NCI-H2081 (cell line): ENCODE data around the gene MVK.

Experiments used
- DNase-seq, 2 experiments: peaks; one replicate each; lab custom pipeline; 2025; lab: John Stamatoyannopoulos, UW

MVK gene

DNA sequence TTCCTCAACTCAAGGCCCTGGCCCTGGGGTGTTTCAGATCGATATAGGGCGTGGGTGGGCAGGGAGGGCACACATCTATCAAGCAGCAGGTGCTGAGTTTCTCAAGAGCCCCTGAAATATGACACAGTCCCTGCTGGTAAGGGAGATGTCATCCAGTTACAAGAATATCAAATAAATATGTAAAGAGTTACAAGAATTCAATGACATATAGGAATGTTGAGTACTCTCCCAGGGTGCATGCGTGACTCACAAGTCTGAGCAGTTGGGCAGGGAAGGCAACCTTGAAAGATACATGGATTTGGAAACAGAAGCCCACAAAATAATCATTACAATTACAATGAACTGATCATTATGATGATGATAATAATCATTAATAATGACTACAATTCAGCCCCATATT lies 35.2 kb downstream of the MVK start:
- DNase-seq: no peak

DNA sequence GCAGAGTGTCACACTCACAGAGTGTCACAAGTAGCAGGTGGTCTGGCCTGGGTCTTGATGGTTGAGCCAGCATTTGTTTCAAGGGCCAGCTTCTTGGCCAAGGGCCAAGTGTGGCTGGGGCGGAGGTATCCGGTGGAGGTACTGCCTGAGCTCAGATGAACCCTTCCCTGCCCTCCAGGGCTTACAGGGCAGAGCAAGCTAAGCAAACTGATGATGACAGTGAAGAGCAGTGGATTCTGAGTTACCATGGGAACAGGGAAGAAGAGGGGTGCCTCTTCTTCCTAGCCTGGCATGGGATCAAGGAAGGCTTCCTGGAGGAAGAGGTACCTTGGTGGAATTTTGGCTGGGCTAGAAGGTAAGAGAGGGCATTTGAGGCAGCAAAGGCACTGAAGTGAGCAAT lies 35.7 kb downstream of the MVK start:
- no peak for DNase-seq

DNA sequence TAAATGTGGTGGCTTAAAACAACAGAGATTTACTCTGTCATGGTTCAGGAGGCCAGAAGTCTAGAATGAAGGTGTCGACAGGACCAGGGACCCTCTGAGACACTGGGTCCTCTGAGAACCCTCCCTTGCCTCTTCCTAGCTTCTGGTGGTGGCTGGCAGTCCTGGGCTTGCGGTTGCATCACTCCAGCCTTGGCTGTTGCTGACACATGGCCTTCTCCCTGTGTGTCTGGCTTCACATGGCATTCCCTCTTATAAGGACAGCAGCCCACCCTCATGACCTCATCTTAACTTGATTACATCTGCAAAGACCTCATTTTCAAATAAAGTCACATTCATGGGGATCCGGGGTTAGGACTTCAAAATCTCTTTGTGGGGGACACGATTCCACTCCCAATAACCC lies 36.9 kb downstream of the MVK start:
- DNase-seq: no peak

DNA sequence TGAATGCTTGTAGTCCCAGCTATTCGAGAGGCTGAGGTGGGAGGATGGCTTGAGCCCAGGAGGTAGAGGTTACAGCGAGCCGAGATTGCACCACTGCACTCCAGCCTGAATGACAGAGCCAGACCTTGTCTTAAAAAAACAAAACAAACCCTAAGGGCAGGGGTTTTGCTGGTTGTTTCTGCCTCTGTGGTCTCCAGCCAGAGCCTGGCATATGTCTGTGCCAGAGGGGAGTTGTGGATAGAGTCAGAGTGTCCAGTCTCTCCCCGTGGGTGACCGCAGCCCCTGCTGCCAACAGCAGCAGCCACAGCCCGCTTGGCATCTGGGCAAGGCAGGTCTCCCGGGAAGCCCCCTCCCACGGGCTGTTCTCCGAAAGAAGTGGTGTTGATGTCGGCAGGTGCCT lies 37.6 kb downstream of the MVK start:
- no peak for DNase-seq

DNA sequence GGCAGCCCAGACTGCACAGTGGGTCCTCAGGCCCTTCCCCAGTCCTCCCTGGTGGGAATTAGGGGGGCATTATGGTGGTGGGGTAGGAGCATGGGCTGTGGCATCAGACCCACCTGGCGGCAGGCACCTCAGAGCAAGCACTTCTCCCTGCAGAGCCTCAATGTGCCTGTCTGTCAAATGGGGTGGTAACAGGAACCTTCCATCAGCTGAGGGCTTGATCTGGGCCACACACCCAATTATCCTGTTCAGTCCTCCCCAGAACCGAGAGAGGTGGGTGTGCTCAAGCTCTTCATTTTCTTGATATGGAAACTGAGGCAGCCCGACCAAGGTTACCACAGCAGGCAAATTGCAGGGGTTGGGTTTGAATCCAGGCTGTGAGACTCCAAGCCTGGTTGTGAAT lies 38.4 kb downstream of the MVK start:
- no peak for DNase-seq

DNA sequence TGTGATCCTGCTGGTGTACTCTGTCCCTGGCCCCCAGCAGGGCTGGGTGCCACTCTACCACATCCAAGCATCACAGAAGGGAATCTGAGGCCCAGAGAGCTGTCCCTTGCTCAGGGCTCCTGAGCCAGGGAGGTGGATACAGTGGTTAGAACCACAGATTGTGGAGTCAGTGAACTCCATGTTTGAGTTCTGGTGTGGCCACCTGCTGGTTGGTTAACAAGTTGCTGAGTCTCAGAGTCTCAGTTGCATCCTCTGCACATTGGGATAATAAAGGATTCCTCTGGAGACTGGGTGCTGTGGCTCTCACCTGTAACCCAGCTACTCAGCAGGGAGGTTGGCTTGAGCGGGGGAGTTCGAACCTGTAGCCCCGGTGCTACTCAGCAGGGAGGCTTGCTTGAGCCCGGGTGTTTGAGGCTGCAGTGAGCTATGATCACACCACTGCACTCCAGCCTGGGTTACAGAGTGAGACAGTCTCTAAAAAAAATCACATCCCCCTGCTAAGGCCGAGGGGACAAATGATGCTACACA lies 39.4 kb downstream of the MVK start:
- no peak for DNase-seq

DNA sequence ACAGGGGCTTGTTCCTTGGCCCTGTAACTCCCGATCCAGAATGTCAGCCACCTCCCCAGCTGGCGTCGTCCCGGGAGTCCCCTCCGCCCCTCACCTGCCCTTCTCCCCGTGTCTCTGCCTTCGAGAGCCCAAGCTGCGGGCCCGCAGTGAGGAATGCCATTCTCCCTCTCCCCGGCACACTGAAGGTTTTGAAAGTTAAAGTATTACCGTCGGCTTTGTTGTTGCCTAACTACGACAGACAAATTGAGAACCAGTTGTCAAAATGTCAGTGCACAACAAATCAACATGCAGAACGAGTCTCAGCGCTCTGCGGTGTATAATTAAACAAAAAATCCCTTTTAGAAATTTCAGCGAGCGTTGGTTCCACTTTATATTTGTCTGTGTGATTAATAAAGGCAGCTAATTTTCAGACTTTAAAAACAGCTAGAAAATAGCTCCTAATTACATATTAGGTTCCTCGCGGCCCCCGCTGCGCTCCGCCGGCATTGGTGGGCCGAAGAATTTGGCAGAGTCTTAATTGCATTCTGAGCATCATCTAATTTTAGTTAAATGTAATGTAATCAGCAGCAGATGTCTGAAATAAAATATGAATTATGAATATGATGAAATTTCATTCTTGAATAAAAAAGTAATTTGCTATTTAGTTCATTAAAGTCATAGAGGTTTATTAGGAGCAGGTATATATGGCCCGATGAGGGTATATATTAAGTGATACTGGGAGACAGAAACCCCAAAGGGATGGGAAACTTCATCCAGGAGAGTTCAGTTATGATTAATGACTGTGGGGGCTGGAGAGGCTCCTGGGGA lies 40.3 kb downstream of the MVK start:
- DNase-seq: peak in 1 of 2 experiments; percentile 55

DNA sequence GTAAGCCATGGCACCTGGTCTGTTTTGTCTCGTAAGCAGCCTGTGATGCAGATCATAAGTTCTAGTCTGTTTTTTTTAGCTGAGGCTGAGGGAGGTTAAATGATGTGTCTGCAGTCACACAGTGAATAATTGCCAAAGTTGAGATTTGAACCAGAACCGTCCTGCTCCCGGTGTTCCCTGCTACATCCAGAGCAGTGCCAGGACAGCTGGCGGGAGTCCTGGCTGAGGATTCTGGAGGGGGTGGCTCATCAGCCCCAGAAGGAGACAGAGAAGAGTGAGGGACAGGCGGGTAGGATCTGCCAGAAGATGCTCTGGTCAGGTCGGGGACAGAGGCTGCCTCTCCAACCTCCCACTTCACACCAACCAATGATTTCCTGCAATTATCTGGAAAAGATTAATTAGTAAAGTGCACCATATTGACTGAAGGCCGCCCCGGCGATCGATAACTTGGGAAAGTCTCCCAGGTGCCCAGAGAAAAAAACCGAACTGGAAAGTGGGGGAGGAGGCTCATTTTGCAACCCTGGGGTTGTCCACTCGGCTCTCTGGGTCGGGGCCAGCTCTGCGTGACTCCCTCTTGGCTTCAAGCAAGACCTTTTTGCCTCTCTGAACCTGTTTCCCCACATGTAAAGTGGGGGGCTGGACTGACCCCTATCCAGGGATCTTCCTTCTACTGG lies 42.1 kb downstream of the MVK start:
- no peak for DNase-seq

DNA sequence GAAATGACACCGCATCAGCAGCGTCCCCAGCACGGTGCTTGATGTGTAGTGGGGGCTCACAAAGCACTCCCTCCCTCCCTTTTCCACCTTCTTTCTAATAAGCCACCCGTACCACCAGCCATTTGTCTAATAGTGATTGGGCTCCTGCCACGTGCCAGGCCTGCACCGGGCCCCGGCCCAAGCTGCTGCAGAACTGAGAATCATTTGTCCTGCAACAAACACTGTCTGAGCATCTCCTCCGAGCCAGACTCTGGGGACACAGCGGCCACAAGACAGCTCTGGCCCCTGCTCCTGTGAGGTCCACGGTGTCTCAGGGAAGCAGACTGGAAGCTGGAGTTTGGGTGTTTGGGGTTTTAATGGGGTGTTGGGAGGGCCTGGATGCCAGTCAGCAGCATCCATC lies 43.9 kb downstream of the MVK start:
- DNase-seq: no peak

DNA sequence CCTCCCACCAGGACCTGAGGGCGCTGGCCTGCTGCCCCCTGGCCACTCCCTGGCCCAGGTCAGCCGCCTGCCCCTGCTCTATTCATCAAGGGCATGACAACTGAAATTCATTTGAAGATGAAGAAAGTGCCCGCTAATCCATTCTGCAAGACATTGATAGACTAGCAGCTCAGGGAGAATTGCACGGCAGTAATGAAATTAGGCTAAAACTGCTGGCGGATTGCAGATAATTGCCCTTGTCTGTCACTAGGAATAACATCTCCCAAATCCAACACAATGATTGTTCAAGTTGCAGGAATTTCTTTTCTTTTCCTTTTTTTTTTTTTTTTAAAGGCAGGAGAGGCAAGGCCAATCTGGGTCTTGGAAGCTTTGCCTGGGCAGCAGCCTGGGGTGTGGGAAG lies 44.5 kb downstream of the MVK start:
- no peak for DNase-seq

DNA sequence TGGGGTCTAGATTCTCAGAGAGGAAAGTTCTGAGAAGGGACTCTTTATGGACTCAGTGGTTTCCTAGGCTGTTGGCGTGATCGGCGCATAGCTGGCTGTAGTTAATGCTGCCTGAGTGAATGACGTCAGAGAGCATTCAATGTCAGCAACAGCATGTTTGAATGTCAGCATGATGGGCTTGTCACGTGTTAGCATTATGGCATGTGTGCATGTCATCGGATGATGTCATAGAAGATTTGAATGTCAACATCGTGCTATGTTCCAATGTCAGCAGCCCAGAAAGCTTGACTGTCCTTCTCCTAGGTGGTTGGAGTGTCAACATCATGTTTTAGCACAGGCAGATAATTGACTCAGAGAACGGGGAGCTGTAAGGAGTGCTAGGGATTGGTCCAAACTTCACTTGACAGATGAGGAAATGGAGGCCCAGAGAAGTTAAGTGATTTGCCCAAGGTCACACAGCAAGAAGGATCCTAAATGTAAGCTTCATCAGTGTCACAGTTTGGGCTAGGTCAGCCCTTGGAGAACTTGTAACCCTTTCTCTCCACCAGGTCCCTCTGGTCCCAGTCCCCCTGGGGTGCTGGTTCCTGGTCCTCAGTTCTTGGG lies 45.5 kb downstream of the MVK start:
- DNase-seq: no peak

DNA sequence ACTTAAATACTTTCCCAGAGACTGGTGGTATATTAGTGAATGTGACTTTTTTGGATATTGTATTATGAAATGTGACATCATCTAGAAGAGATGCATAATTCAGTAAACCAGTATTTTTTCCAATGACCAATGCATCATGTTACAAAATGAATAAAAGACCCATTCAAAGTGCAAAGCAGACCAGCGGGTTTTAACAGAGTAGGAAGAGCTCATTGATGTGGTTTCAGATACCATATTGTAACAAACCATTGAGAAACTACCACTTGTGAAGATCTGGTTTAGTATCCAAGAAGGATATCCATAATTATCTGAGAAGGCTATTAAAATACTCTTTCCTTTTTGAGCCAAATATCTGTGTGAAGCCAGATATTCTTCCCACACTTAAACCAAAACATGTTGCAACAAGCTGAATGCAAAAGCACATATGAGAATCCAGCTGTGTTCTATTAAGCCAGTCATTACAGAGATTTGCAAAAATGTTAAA lies 47.7 kb downstream of the MVK start:
- DNase-seq: peak in 1 of 2 experiments; percentile 55

DNA sequence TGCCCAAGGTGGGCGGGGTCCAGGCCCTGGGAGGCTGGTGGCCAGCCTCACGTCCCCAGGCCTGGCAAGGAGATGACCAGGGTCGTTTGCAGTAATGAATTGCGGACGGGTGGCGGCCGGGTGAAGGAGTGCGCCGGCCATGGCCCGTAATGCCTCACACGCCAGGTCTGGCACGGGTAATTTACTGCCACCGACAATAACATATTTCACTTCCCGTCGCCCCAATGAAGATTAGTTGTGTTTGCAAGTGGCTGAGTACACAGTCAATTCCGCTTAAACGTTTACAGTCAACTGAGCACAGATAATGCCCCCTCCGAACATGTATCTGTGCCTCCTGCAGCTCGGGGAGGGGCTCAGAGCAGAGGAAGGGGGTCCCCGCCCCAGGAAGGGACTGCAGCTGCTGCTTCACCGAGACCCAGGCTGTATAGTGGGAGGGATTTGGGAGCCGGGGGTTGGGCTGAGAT lies 48.3 kb downstream of the MVK start:
- peak; percentile 95 to 99 for DNase-seq

DNA sequence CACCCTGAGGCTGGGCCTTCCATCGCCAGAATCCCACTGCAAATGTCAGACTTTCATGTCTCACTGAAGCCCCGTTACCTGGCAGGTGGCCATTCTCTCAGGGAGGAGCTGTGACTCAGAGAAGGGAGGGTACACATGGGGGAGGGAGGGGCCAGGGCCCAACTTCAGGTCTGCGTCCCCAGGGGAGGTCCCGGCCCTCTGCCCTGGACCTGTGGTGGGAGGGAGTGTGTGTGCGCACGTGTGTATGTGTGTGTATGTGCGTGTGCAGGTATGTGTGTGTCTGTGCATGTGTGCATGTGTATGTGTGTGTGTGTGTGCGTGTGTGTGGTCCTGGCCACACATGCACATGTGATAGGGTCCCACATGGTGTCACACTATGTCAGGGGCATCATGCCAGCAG lies 50.9 kb downstream of the MVK start:
- DNase-seq: peak; percentile 23 to 43

DNA sequence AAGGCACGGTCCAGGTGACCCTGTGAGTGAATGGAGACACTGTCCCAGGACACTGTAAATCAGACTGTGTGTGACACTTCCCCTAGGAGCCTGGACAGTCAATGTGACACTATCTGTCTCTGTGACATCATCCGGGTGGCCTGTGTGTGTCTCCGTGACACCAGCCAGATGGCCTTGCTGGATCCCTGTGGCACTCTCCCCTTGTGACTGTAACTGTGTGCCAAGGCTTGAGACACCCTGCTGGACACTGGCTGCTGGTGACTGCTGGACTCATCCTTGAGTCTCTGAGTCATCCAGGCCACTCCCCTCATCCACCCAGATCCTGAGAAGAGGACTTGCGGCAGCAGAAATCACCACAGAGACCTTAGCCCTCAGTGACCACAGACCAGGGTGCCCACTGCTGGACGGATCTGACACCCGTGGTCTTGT lies 51.6 kb downstream of the MVK start:
- DNase-seq: no peak

DNA sequence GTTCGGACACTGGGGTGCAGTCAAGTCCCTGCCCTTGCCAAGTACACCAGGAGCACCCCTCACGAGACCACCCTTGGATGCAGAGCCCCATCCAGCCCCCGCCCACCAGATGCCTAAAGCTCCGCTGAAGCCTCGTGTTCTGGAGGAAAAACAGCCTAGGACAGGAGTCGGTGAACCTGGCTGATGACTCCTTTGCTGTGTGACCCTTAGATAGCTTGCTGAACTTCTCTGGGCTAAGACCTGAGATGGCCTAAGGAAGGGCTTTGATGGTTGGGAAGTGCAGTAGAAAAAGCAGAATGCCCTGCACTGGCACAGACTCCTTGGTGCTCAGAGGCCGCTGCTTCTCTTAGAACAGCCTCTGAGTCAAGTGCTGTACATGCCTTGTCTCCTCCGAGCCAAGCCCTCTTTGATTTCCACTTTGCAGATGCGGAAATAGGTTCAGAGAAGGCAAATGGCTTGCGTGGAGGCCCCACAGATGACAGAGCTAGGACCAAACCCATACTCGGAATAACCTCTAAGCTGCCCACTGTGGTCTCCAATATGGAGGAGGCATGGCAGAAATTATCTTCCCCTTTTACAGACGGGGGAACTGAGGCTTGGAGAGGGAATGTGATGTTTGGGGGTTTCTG lies 52.3 kb downstream of the MVK start:
- no peak for DNase-seq

DNA sequence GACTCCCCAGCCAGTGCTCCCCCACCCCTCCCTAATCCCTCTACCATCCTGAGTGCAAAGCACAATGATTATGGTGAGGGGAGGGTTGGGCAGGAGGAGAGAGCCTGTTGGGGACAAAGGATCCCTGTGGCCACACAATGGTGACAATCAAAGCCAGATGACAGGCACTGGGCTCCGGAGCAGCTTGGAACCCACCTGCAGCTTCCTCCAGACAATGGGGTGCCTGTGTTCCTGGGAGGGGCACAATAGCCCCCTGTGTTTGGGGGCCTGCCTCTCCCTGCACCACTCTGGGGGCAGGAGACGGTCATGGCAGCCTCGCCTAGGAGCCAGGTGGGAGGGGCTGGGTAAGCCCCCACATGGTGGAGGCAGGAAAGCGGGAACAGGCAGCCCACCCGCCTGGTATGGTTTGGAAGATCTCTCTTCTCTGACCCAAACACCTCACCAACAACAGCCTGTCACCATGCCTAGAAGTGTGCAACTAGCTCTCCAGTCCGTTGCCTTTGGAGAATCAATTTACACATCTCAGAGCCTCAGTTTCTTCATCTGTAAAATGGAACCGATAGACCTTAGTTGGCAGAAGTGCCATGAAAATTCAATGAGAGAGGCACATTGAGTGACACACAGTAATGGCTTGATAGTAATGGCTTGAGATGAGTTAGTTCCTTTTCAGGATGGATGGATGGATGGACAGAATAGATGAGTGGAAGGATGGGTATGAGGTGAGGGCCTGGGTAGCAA lies 53.0 kb downstream of the MVK start:
- DNase-seq: no peak

DNA sequence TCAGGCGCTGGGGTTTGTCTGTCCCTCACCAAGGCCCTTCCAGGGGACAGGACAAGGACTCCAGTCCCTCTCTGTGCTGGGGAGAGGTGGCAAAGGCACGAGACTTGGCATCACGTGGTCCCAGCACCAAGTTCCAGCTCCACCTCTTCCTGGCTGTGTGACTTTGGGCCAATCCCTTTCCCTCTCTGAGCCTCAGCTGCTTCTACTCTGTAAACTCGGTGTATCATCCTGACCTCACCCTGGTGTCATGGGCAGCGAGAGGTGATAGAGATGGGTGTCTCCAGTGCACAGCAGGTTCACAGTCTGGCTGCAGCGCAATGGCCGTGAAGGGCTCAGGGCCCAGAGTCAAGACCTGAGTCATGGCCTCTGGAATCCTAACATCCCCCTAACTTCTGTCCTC lies 54.0 kb downstream of the MVK start:
- no peak for DNase-seq

DNA sequence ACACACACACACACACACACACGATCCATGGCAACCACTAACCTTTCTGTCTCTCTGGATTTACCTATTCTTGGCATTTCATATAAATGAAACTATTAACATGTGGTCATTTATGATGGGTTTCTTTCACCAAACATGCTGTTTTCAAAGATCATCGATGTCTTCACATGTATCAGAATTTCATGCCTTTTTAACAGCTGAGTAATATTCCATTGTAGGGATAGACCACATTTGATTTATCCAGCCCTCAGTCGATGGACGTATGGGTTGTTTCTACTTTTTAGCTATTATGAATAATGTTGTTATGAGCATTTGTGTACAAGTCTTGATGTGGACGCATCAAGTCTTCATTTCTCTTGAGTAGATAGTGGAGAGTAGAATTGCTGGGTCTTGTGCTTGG lies 56.5 kb downstream of the MVK start:
- no peak for DNase-seq

DNA sequence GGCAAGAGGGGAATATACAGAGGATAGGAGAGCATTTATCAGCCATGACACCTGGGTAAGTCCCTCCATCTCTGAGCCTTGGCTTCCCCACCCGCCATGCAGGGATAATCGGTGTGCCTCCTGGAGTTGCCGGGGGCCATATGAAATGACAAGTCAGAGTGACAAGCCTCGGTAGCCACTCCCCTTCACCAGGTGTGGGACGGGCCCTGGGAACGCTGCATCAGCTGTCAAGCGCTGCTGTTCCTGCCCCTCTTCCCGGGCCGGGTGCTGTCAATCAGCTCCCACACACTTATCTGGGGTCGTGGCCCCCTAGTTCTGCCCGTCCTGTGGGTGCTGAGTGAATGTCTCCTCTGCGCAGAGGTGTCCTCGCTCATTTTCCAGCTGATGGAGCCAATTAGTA lies 57.2 kb downstream of the MVK start:
- no peak for DNase-seq

DNA sequence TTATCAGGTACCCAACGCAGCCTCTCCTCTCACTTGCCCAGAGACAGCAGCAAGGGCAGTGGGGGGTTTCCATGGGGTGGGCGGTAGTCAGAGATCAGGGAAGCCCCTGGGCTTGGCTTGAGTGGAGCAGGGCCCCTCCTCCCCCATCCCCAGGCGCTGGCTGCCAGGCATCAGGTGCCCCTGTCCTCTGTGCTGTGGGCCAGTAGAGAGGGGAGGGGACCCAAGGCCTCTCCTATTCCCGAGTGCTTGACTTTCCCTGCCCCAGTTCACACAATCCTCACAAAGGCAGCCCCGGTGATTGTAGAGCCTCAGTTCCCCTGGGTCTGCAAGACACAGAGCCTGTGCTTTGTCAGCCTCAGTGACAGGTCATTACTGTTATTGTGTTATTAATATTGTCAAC lies 57.7 kb downstream of the MVK start:
- no peak for DNase-seq

DNA sequence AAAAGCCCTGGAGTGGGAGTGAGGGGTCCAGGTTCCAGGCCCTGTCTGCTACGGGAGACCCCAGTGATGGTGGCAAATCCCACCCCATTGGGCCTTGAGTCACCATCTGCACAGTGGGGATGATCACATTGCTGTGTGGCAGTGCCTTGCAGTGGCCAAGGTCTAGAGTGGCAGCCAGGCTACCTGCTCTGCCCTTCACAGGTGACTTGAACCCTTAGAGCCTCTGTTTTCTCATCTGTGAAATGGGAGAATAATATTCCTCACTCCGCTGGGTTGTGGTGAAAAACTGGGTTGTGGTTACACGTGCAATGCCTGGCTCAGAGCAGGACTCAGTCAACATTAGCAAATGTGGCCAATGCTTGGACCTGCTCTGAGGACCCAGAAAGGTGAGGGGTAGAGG lies 58.2 kb downstream of the MVK start:
- DNase-seq: no peak
